A673 (cell line): ENCODE data around the gene STKLD1. TPM values are rescaled to one million over a fixed set of nuclear protein-coding genes. Genes with fewer than 3 reads are reported as not detected.

Source experiments
- BruUV-seq: library from RNA; stranded (reverse); fragments of 400-500 nt; replicated peaks from 2 replicates; lab custom pipeline; 2021; lab: Mats Ljungman, UMichigan
- CTCF ChIA-PET: fragments of 300-600 bp; sonication (Branson Sonifier 250); formaldehyde crosslinking; loops from one replicate; lab custom pipeline; 2022; ENCODE audit warnings: antibody characterized with exemption; lab: Charles Lee
- POLR2A ChIA-PET: fragments of 300-600 bp; sonication (Branson Sonifier 250); formaldehyde crosslinking; loops from one replicate; lab custom pipeline; 2022; ENCODE audit warnings: antibody characterized with exemption; ENCODE audit not compliant: low non-redundant PET; lab: Charles Lee
- DNase-seq: peaks from one replicate; pipeline ENCODE4 v3.0.0-alpha.2; 2015; ENCODE audit warnings: low spot score
- H3K27ac ChIP-seq: fragments of 200-600 bp; sonication (generic); 2 replicates; pipeline ENCODE4 v1.5.1; 2016; ENCODE audit warnings: mixed run types, low read depth, mild to moderate bottlenecking, mixed read lengths, antibody characterized with exemption, low read length; ENCODE audit not compliant: poor library complexity, severe bottlenecking
- H3K27me3 ChIP-seq: fragments of 200-600 bp; sonication (generic); replicated peaks from 2 replicates; pipeline ENCODE4 v1.6.1; 2017; ENCODE audit warnings: mixed run types, low read depth, mild to moderate bottlenecking, mixed read lengths, antibody characterized with exemption, low read length; ENCODE audit not compliant: insufficient read depth, poor library complexity
- H3K36me3 ChIP-seq: fragments of 200-600 bp; sonication (generic); 2 replicates; pipeline ENCODE4 v1.6.1; 2016; ENCODE audit warnings: mixed run types, mild to moderate bottlenecking, mixed read lengths, antibody characterized with exemption, low read length; ENCODE audit not compliant: insufficient read depth, poor library complexity, severe bottlenecking
- H3K4me1 ChIP-seq: fragments of 200-600 bp; sonication (generic); 2 replicates; pipeline ENCODE4 v1.6.1; 2017; ENCODE audit warnings: mixed run types, mild to moderate bottlenecking, mixed read lengths, antibody characterized with exemption, low read length; ENCODE audit not compliant: insufficient read depth, poor library complexity, severe bottlenecking
- H3K4me3 ChIP-seq: fragments of 200-600 bp; sonication (generic); 2 replicates; pipeline ENCODE4 v1.5.1; 2016; ENCODE audit warnings: low read depth, mixed run types, mild to moderate bottlenecking, mixed read lengths, low read length; ENCODE audit not compliant: poor library complexity, severe bottlenecking
- H3K9me3 ChIP-seq: fragments of 200-600 bp; sonication (generic); 2 replicates; pipeline ENCODE4 v1.6.1; 2016; ENCODE audit warnings: mixed run types, low read depth, mild to moderate bottlenecking, mixed read lengths, antibody characterized with exemption, low read length; ENCODE audit not compliant: poor library complexity, severe bottlenecking
- CTCF ChIP-seq: fragments of 300-800, 200-600 bp; sonication (generic); conservative IDR thresholded peaks from 2 replicates; pipeline ENCODE4 v1.5.1; 2017; ENCODE audit warnings: low read depth, mild to moderate bottlenecking, antibody characterized with exemption, low read length, moderate library complexity, mixed read lengths
- EZH2 ChIP-seq: fragments of 200-600 bp; sonication (generic); IDR thresholded peaks from 2 replicates; pipeline ENCODE4 v1.6.1; 2017; ENCODE audit warnings: borderline replicate concordance, low read depth, mild to moderate bottlenecking, mixed read lengths, antibody characterized with exemption, low read length; ENCODE audit not compliant: poor library complexity, severe bottlenecking
- intact Hi-C: fragments of 100-400 bp; cut with micrococcal nuclease; formaldehyde crosslinking; loops from one replicate; pipeline ENCODE4 v1.10.0; 2022; ENCODE audit not compliant: unreplicated experiment
- total RNA-seq: library from RNA; stranded (reverse); gene quantifications from 2 replicates; pipeline ENCODE4 v1.2.3, GENCODE V29; 2021

Gene STKLD1
- total RNA-seq, 1 experiment from 2014 or later = 0.52 TPM

DNA sequence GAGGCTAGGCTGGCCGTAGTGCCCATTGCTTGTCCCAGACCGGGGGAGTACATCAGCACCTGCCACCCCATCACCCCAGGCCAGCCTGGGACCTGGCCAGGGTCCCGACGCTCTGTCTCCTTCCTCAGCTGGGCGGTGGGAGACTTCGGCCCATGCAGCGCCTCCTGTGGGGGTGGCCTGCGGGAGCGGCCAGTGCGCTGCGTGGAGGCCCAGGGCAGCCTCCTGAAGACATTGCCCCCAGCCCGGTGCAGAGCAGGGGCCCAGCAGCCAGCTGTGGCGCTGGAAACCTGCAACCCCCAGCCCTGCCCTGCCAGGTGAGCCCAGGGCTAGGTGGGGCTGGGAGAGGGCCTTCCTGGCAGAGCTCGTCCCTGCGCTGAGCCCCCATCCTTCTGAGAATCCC, 67.1 kb downstream of the STKLD1 start:
- no peak overlapping the region for H3K27ac ChIP-seq
- CTCF ChIA-PET = no interaction called here
- no peaks in the 10 kb centered on the region for H3K4me1 ChIP-seq
- intact Hi-C loops = no loop called here
- TF ChIP-seq CTCF (no peak), EZH2 (no peak)
- no peak overlapping the region for H3K4me3 ChIP-seq
- POLR2A ChIA-PET = no interaction called here
- no peaks in the 10 kb centered on the region for H3K27me3 ChIP-seq
- no TSS peak for BruUV-seq
- DNase-seq = no peak
- H3K36me3 ChIP-seq = no peaks in the 10 kb centered on the region
- H3K9me3 ChIP-seq = no peaks in the 10 kb centered on the region

- intact Hi-C loops = no loop called here
- no TSS peak for BruUV-seq
- no peaks in the 10 kb centered on the region for H3K4me1 ChIP-seq
- H3K27ac ChIP-seq = no peak overlapping the region
- no peak for TF ChIP-seq EZH2
- no peak for TF ChIP-seq CTCF
- no peak overlapping the region for H3K4me3 ChIP-seq
- POLR2A ChIA-PET = no interaction called here
- CTCF ChIA-PET = interaction anchor here (0.7 kb wide), 1 partner anchor 11 kb away, joined by 5 read pairs; no protein-coding TSS in a partner anchor
- H3K27me3 ChIP-seq = no peaks in the 10 kb centered on the region
- no peaks in the 10 kb centered on the region for H3K36me3 ChIP-seq
- DNase-seq = no peak
- H3K9me3 ChIP-seq = no peaks in the 10 kb centered on the region
These were observed 67.8 kb downstream of the STKLD1 start for GRCh38 chr9:133443982-133444381.

DNA sequence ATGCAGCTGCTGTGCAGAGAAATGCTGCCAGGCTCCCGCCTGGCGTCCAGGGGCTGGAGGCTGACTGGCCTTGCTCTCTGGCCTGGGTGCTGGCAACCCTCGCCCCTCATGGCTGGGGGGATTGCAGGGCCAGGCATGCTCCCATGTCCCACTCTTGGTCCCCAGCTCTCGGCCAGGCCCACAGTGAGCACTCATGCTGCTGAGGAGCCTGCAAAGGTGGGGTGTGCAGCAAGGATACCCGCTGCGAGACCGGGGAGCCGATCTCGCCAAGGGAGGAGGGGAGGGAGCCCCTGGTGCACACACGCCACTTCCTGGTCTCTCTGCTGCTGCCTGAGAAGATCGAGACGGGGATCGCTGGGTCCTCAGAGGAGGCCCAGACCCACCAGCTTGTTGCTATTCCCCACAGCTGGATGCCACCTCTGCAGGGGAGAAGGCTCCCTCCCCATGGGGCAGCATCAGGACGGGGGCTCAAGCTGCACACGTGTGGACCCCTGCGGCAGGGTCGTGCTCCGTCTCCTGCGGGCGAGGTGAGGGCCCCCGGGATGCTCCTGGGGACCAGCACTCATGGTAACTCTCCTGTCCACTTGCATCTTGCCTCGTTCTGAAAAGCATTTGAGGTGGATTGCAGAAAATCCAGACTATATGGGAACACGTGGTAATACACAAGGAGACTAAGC, 69.3 kb downstream of the STKLD1 start:
- no peaks in the 10 kb centered on the region for H3K36me3 ChIP-seq
- intact Hi-C loops = no loop called here
- POLR2A ChIA-PET = no interaction called here
- H3K27ac ChIP-seq = no peak overlapping the region
- H3K4me1 ChIP-seq = no peaks in the 10 kb centered on the region
- no peak overlapping the region for H3K4me3 ChIP-seq
- TF ChIP-seq EZH2 (no peak), CTCF (no peak)
- BruUV-seq = no TSS peak
- H3K9me3 ChIP-seq = no peaks in the 10 kb centered on the region
- no peaks in the 10 kb centered on the region for H3K27me3 ChIP-seq
- DNase-seq = no peak
- CTCF ChIA-PET = interaction anchor here (0.6 kb wide), 1 partner anchor 294 kb away, joined by 3 read pairs; no protein-coding TSS in a partner anchor
